GM12878 (cell line): ENCODE measurements around the gene LRRN4CL. TPM values are rescaled to one million over a fixed set of nuclear protein-coding genes. Genes with fewer than 3 reads are reported as not detected.

ENCODE experiments used
- ATF7 ChIP-seq: fragments of 450-650 bp; IDR thresholded peaks from 2 replicates; pipeline ENCODE4 v1.6.1; 2016; ENCODE audit warnings: low read depth, mild to moderate bottlenecking
- BHLHE40 ChIP-seq, 2 experiments: fragments of 450-650 bp in 1 of 2; IDR thresholded peaks; 2 replicates each; pipeline ENCODE4 v1.6.1; 2011 to 2017; ENCODE audit warnings: low read depth in 2 of 2, borderline replicate concordance in 1 of 2, improper control_type of control experiment in 1 of 2, low read length in 1 of 2, mild to moderate bottlenecking in 1 of 2
- CHD2 ChIP-seq: IDR thresholded peaks from 2 replicates; pipeline ENCODE4 v1.6.1; 2011; ENCODE audit warnings: low read depth, low read length, improper control_type of control experiment, borderline replicate concordance
- FOXK2 ChIP-seq: fragments of 450-650 bp; IDR thresholded peaks from 2 replicates; pipeline ENCODE4 v1.6.1; 2017; ENCODE audit warnings: mild to moderate bottlenecking, moderate library complexity
- HDAC6 ChIP-seq: fragments of 200-600 bp; sonication (generic); IDR thresholded peaks from one replicate; pipeline ENCODE4 v1.8.0; 2017; ENCODE audit warnings: antibody characterized with exemption; ENCODE audit not compliant: unreplicated experiment
- MYB ChIP-seq: fragments of 150-350 bp; IDR thresholded peaks from 2 replicates; pipeline ENCODE4 v1.6.1; 2014; ENCODE audit warnings: mild to moderate bottlenecking, low read depth, low read length, borderline replicate concordance
- NRF1 ChIP-seq: conservative IDR thresholded peaks from 2 replicates; pipeline ENCODE4 v1.6.1; 2011; ENCODE audit warnings: mild to moderate bottlenecking, low read depth, low read length, improper control_type of control experiment
- RAD21 ChIP-seq: IDR thresholded peaks from 2 replicates; pipeline ENCODE4 v1.6.1; 2011; ENCODE audit warnings: mild to moderate bottlenecking, low read depth, low read length, moderate library complexity; ENCODE audit not compliant: insufficient read depth
- SIX5 ChIP-seq: IDR thresholded peaks from 2 replicates; pipeline ENCODE4 v1.6.1; 2011; ENCODE audit warnings: mild to moderate bottlenecking, low read depth, low read length, moderate library complexity; ENCODE audit not compliant: severe bottlenecking
- SMAD5 ChIP-seq: IDR thresholded peaks from 2 replicates; pipeline ENCODE4 v1.6.1; 2016; ENCODE audit warnings: antibody characterized with exemption, low read depth
- SP1 ChIP-seq: IDR thresholded peaks from one replicate; pipeline ENCODE4 v1.6.1; 2011; ENCODE audit warnings: low read depth, low read length
- SREBF1 ChIP-seq: IDR thresholded peaks from 2 replicates; pipeline ENCODE4 v1.6.1; 2012; ENCODE audit warnings: mild to moderate bottlenecking, low read length
- ZZZ3 ChIP-seq: IDR thresholded peaks from 2 replicates; pipeline ENCODE4 v1.6.1; 2011; ENCODE audit warnings: low read depth; ENCODE audit not compliant: control insufficient read depth, insufficient read length
- polyA plus RNA-seq, 11 experiments: library from polyadenylated mRNA; depleted of rRNA in 4 of 11; unstranded in 6 of 11; stranded (reverse) in 5 of 11; fragments of >200 nt; fragmentation: Nextera tagmentation in 4 of 11; fragmentation: Illumina TruSeq in 1 of 11; extraction: Ambion mirVana in 4 of 11; extraction: Trizol in 1 of 11; gene quantifications; 1 replicate in 1 of 11; 2 replicates in 10 of 11; pipeline versions ENCODE4 v1.2.1 to v1.2.3, GENCODE V29; 2011 to 2016; ENCODE audit warnings: inconsistent platforms in 2 of 11, missing spikeins in 2 of 11, low read depth in 1 of 11
- total RNA-seq, 4 experiments: library from RNA; depleted of rRNA in 3 of 4; stranded (reverse); fragments of >200 nt in 3 of 4; fragmentation: Illumina TruSeq in 1 of 4; extraction: Trizol in 1 of 4; gene quantifications; 2 replicates each; pipeline versions ENCODE4 v1.2.1 to v1.2.3, GENCODE V29; 2013 to 2021
- TF ChIP-seq, protein P1 (sequence below): IDR thresholded peaks from 2 replicates; pipeline ENCODE4 v1.6.1; 2011; ENCODE audit warnings: low read depth, low read length, improper control_type of control experiment, borderline replicate concordance

The LRRN4CL gene
- total and polyA plus RNA-seq, 10 of the 15 experiments (the other 5 are each of a cell fraction or from before 2014, with no cell fraction given) = 0.01 to 0.06 TPM; not detected in 8

DNA sequence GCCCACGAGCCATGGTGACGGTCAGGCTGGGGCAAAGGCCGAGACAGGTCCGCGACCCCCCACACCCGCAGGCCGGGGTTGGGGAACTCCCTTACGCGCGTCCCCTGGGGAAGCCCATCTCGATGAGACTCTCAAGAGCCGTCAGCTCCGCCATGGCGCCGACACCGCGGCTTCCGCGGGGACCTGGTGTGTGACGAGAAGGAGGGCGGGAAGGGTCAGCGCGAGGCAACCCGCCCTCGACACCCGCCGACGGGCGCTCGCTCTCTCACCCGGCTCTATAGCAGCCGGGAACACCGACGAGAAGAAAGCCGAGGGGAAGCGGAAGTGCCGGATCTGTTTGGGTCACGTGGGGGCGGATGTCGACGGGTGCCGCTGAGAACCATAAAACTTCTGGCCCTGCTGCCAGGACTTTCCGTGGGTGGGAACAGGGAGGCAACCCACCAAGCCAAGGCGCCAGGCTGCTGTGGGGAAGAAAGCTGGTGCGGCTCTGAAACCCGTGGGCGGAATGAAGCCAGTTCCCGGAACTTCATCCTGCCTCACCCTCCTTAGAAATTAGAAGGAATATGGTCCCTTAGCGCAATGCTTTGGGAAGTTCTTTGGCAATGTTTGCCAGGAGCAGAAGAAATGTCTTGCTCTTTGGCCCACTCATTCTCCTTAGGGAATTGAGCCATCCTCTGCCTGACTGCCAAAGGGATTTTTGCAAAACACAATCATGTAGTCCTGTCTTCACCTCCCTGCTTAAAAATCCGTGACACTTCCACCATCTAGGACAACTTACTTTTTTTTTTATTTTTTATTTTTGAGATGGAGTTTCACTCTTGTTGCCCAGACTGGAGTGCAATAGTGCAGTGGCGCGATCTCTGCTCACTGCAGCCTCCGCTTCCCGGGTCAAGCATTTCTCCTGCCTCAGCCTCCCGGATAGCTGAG, 10.3 kb downstream of the LRRN4CL start, which contains the start of gene UBXN1 (continued):
- TF ChIP-seq HDAC6 = no peak
- TF ChIP-seq MYB = no peak
- TF ChIP-seq, protein P1, sequence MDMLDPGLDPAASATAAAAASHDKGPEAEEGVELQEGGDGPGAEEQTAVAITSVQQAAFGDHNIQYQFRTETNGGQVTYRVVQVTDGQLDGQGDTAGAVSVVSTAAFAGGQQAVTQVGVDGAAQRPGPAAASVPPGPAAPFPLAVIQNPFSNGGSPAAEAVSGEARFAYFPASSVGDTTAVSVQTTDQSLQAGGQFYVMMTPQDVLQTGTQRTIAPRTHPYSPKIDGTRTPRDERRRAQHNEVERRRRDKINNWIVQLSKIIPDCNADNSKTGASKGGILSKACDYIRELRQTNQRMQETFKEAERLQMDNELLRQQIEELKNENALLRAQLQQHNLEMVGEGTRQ = peak; percentile 96
- TF ChIP-seq BHLHE40 (IDR thresholded peaks at IDR 0.05; ENCODE audit: borderline replicate concordance in 1 of 2, low read depth in 2 of 2, low read length in 1 of 2) = peak; percentile 53 to 78; a peak in 3 of 4 replicates
- no peak for TF ChIP-seq ZZZ3
- TF ChIP-seq CHD2 = 0 out of 2 replicates have a peak, but pooled peaks have one; percentile 10
- TF ChIP-seq ATF7 = peak; percentile 44; the same call in 1 of the 2 replicates
- TF ChIP-seq SREBF1 = no peak
- TF ChIP-seq SP1 = peak; percentile 29
- TF ChIP-seq SIX5 = peak; percentile 61
- TF ChIP-seq NRF1 = no peak
- no peak for TF ChIP-seq RAD21
- peak; percentile 39; the same call in 1 of the 2 replicates for TF ChIP-seq SMAD5
- no peak for TF ChIP-seq FOXK2
